ENCODE measurements around the gene PRPF8. TPM values are rescaled to one million over a fixed set of nuclear protein-coding genes. Genes with fewer than 3 reads are reported as not detected.
A peak's percentile ranks its signal among the peaks of the same experiment; 100 is the strongest.

Gene PRPF8
- total and polyA plus RNA-seq, 2 of the 13 experiments (the other 11 are each of a cell fraction or from before 2014, with no cell fraction given) = 112 to 179 TPM

DNA sequence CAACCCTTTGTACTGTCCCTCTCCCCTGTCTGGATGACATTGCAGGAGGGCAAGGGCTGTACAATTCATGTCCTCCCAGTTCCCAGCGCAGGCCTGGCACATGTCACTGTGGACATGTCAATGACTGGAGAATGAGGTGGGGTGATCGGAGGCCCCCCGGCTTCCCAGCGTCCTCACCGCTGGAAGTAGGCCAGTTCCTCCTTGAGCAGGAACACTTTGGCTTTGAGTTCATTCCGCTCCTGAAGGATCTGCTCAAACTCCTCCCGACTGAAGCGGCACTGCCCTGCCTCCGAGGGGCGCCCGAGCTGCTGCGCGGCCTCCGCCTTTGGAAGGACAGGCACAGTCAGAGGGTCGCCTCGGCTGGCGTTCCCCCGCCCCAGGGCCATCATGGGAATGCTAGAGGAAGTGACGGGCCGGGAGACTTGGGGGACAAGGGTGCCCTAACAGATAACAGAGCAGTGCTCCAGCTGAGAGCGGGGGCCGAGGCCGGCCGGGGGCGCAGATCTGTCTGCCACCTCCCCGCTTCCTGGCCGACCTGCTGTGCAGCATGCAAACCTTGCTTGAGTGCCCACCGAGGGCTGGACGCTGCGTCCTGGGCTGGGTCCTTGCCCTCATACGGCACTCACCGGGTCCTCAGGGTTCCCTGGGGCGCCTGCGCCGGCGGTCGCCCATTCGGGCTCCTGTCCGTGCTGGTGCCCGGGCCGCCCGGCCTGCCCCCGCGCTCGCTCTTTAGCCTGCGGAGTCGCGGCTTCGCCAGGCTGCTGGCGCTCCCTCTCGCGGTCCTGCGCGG is 36.3 kb downstream of the PRPF8 start (continued):
- TF ChIP-seq PHF20 (CRISPR knock-in tag; IDR thresholded peaks at IDR 0.05) = no peak
- TF ChIP-seq, protein P1, sequence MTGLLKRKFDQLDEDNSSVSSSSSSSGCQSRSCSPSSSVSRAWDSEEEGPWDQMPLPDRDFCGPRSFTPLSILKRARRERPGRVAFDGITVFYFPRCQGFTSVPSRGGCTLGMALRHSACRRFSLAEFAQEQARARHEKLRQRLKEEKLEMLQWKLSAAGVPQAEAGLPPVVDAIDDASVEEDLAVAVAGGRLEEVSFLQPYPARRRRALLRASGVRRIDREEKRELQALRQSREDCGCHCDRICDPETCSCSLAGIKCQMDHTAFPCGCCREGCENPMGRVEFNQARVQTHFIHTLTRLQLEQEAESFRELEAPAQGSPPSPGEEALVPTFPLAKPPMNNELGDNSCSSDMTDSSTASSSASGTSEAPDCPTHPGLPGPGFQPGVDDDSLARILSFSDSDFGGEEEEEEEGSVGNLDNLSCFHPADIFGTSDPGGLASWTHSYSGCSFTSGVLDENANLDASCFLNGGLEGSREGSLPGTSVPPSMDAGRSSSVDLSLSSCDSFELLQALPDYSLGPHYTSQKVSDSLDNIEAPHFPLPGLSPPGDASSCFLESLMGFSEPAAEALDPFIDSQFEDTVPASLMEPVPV (CRISPR knock-in tag; IDR thresholded peaks at IDR 0.05) = peak; percentile 14; the same call in 1 of the 2 replicates
- TF ChIP-seq, protein P2, sequence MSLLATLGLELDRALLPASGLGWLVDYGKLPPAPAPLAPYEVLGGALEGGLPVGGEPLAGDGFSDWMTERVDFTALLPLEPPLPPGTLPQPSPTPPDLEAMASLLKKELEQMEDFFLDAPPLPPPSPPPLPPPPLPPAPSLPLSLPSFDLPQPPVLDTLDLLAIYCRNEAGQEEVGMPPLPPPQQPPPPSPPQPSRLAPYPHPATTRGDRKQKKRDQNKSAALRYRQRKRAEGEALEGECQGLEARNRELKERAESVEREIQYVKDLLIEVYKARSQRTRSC (CRISPR knock-in tag; IDR thresholded peaks at IDR 0.05; ENCODE audit: low read depth) = no peak
- no peak for TF ChIP-seq TARDBP (CRISPR knock-in tag; IDR thresholded peaks at IDR 0.05)
- TF ChIP-seq, protein P3, sequence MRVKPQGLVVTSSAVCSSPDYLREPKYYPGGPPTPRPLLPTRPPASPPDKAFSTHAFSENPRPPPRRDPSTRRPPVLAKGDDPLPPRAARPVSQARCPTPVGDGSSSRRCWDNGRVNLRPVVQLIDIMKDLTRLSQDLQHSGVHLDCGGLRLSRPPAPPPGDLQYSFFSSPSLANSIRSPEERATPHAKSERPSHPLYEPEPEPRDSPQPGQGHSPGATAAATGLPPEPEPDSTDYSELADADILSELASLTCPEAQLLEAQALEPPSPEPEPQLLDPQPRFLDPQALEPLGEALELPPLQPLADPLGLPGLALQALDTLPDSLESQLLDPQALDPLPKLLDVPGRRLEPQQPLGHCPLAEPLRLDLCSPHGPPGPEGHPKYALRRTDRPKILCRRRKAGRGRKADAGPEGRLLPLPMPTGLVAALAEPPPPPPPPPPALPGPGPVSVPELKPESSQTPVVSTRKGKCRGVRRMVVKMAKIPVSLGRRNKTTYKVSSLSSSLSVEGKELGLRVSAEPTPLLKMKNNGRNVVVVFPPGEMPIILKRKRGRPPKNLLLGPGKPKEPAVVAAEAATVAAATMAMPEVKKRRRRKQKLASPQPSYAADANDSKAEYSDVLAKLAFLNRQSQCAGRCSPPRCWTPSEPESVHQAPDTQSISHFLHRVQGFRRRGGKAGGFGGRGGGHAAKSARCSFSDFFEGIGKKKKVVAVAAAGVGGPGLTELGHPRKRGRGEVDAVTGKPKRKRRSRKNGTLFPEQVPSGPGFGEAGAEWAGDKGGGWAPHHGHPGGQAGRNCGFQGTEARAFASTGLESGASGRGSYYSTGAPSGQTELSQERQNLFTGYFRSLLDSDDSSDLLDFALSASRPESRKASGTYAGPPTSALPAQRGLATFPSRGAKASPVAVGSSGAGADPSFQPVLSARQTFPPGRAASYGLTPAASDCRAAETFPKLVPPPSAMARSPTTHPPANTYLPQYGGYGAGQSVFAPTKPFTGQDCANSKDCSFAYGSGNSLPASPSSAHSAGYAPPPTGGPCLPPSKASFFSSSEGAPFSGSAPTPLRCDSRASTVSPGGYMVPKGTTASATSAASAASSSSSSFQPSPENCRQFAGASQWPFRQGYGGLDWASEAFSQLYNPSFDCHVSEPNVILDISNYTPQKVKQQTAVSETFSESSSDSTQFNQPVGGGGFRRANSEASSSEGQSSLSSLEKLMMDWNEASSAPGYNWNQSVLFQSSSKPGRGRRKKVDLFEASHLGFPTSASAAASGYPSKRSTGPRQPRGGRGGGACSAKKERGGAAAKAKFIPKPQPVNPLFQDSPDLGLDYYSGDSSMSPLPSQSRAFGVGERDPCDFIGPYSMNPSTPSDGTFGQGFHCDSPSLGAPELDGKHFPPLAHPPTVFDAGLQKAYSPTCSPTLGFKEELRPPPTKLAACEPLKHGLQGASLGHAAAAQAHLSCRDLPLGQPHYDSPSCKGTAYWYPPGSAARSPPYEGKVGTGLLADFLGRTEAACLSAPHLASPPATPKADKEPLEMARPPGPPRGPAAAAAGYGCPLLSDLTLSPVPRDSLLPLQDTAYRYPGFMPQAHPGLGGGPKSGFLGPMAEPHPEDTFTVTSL (CRISPR knock-in tag; IDR thresholded peaks at IDR 0.05; ENCODE audit: borderline replicate concordance) = no peak
- TF ChIP-seq MZF1 (CRISPR knock-in tag; IDR thresholded peaks at IDR 0.05; ENCODE audit: borderline replicate concordance) = 0 out of 2 replicates have a peak, but pooled peaks have one; percentile 25
- TF ChIP-seq, protein P4, sequence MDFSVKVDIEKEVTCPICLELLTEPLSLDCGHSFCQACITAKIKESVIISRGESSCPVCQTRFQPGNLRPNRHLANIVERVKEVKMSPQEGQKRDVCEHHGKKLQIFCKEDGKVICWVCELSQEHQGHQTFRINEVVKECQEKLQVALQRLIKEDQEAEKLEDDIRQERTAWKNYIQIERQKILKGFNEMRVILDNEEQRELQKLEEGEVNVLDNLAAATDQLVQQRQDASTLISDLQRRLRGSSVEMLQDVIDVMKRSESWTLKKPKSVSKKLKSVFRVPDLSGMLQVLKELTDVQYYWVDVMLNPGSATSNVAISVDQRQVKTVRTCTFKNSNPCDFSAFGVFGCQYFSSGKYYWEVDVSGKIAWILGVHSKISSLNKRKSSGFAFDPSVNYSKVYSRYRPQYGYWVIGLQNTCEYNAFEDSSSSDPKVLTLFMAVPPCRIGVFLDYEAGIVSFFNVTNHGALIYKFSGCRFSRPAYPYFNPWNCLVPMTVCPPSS (IDR thresholded peaks at IDR 0.05) = no peak
- TF ChIP-seq ZNF776 (CRISPR knock-in tag; IDR thresholded peaks at IDR 0.05) = peak; percentile 51; the same call in 1 of the 2 replicates
- TF ChIP-seq ZNF263 (CRISPR knock-in tag; IDR thresholded peaks at IDR 0.05) = peak; percentile 30; the same call in 1 of the 2 replicates
- peak; percentile 26; the same call in 1 of the 2 replicates for TF ChIP-seq ZBTB7B (CRISPR knock-in tag; IDR thresholded peaks at IDR 0.05)
- peak; percentile 52; the same call in 1 of the 2 replicates for TF ChIP-seq ZNF7 (CRISPR knock-in tag; IDR thresholded peaks at IDR 0.05)
- TF ChIP-seq ZNF264 (CRISPR knock-in tag; IDR thresholded peaks at IDR 0.05) = no peak
- no peak for TF ChIP-seq NFYB (CRISPR knock-in tag; IDR thresholded peaks at IDR 0.05)
- TF ChIP-seq, protein P5, sequence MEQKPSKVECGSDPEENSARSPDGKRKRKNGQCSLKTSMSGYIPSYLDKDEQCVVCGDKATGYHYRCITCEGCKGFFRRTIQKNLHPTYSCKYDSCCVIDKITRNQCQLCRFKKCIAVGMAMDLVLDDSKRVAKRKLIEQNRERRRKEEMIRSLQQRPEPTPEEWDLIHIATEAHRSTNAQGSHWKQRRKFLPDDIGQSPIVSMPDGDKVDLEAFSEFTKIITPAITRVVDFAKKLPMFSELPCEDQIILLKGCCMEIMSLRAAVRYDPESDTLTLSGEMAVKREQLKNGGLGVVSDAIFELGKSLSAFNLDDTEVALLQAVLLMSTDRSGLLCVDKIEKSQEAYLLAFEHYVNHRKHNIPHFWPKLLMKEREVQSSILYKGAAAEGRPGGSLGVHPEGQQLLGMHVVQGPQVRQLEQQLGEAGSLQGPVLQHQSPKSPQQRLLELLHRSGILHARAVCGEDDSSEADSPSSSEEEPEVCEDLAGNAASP (CRISPR knock-in tag; IDR thresholded peaks at IDR 0.05; ENCODE audit: borderline replicate concordance) = peak; percentile 15; the same call in 1 of the 2 replicates
- TF ChIP-seq, protein P6, sequence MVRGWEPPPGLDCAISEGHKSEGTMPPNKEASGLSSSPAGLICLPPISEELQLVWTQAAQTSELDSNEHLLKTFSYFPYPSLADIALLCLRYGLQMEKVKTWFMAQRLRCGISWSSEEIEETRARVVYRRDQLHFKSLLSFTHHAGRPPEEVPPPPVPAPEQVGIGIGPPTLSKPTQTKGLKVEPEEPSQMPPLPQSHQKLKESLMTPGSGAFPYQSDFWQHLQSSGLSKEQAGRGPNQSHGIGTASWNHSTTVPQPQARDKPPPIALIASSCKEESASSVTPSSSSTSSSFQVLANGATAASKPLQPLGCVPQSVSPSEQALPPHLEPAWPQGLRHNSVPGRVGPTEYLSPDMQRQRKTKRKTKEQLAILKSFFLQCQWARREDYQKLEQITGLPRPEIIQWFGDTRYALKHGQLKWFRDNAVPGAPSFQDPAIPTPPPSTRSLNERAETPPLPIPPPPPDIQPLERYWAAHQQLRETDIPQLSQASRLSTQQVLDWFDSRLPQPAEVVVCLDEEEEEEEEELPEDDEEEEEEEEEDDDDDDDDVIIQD (CRISPR knock-in tag; IDR thresholded peaks at IDR 0.05; ENCODE audit: low read depth) = no peak
